NT2/D1 (cell line): ENCODE results near the gene ALOX15B.

ENCODE experiments used
- DNase-seq: peaks from one replicate; pipeline ENCODE4 v3.0.0-alpha.2; 2011; ENCODE audit warnings: low read depth, low spot score
- H3K27me3 ChIP-seq: 2 replicates; pipeline ENCODE4 v1.6.0; 2011; ENCODE audit warnings: mild to moderate bottlenecking; ENCODE audit not compliant: insufficient read length, insufficient read depth
- H3K36me3 ChIP-seq: 2 replicates; pipeline ENCODE4 v1.6.1; 2011; ENCODE audit warnings: mild to moderate bottlenecking, low read length, mixed read lengths; ENCODE audit not compliant: insufficient read depth, insufficient read length
- H3K4me1 ChIP-seq: 2 replicates; pipeline ENCODE4 v1.5.1; 2011; ENCODE audit not compliant: insufficient read depth, insufficient read length
- H3K4me3 ChIP-seq: 2 replicates; pipeline ENCODE4 v1.5.1; 2011; ENCODE audit warnings: low read depth; ENCODE audit not compliant: insufficient read length
- H3K9ac ChIP-seq: 2 replicates; pipeline ENCODE4 v1.6.0; 2011; ENCODE audit warnings: low read depth; ENCODE audit not compliant: insufficient read length
- H3K9me3 ChIP-seq: 2 replicates; pipeline ENCODE4 v1.5.1; 2011; ENCODE audit warnings: mild to moderate bottlenecking, low read length; ENCODE audit not compliant: insufficient read depth
- SUZ12 ChIP-seq: IDR thresholded peaks from 2 replicates; pipeline ENCODE4 v1.6.1; 2011; ENCODE audit not compliant: insufficient read length, insufficient read depth; ENCODE audit errors: extremely low read depth
- YY1 ChIP-seq: IDR thresholded peaks from 2 replicates; pipeline ENCODE4 v1.6.1; 2011; ENCODE audit not compliant: insufficient read length, insufficient read depth
- ZNF274 ChIP-seq: IDR thresholded peaks from 2 replicates; pipeline ENCODE4 v1.6.1; 2011; ENCODE audit warnings: mild to moderate bottlenecking, low read depth, low read length

The ALOX15B gene

DNA sequence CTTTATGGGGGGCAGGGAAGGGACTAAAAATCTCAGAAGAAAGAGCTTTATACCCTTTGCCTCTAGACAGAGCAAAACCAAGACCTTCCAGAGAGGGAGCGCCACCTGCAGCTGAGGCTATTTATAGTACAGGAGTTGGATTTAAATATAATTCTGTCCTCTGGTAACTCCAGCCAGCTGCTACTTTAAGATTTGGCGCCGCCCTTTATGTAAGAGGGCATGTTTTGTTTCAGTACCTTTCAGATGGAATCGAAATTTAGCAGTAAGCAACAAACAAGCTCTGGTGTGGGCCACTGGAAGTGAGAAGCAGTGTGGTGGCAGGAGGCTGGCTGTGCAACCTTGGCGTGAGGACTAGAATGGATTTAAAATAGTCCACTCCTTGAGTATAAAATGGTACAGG lies 41.7 kb upstream of the ALOX15B start:
- H3K36me3 ChIP-seq = no peaks in the 10 kb centered on the region
- DNase-seq = no peak
- H3K27me3 ChIP-seq = no peaks in the 10 kb centered on the region
- no peaks in the 10 kb centered on the region; the same call in 1 of the 2 replicates for H3K9me3 ChIP-seq
- no peak for TF ChIP-seq SUZ12
- TF ChIP-seq YY1 = no peak
- no peak for TF ChIP-seq ZNF274
- no peak overlapping the region for H3K9ac ChIP-seq
- no peaks in the 10 kb centered on the region for H3K4me1 ChIP-seq
- H3K4me3 ChIP-seq = no peak overlapping the region

DNA sequence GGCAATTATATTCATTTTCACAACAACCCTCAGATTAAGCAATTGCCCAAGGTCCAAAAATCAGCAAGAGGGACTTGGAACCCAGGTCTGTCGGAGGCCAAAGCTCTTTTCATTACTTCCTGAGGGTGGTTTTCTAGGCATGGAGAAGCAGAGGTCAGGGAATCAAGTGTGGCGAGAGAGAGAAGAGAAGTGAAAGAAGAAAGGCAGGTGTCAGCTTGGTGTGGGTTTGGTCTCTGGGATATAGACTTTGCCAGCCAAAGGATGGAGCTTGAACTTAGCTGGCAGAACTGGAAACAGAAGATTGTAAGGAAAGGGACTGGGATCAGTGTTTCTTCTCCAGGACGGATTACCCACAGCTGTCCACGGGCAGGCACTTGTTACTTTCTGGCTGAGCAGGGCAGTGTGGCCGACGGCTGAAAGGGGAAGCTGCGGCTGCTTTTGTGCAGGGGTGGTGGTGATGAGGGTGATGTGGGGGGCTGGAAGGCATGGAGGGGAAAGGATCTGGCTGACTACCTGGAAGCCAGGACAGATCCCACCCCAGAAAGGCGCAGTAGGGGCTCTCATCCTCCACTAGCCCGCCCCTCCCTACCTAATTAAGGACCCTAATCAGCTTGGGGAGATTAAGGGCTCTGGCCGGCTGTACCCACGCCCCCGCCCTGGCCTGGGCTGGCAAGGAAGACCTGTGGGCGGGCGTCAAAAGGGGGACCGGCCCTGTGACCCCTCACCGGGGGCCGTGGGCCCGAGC lies 36.7 kb upstream of the ALOX15B start, which contains the start of gene GUCY2D:
Gene GUCY2D (plus strand): TSS at position 640 of the 745 bp plus-strand sequence. CDS start 433 bp downstream, outside the sequence.
- no peak for DNase-seq
- no peak within 1 kb of the TSS for H3K9ac ChIP-seq
- no peaks in the 10 kb centered on the region; the same call in 1 of the 2 replicates for H3K9me3 ChIP-seq
- no peak within 1 kb of the TSS for H3K4me3 ChIP-seq
- no peaks in the 10 kb centered on the region for H3K4me1 ChIP-seq
- H3K27me3 ChIP-seq = no peaks in the 10 kb centered on the region
- TF ChIP-seq SUZ12 (no peak), ZNF274 (no peak), YY1 (no peak)
- no peaks in the 10 kb centered on the region for H3K36me3 ChIP-seq

DNA sequence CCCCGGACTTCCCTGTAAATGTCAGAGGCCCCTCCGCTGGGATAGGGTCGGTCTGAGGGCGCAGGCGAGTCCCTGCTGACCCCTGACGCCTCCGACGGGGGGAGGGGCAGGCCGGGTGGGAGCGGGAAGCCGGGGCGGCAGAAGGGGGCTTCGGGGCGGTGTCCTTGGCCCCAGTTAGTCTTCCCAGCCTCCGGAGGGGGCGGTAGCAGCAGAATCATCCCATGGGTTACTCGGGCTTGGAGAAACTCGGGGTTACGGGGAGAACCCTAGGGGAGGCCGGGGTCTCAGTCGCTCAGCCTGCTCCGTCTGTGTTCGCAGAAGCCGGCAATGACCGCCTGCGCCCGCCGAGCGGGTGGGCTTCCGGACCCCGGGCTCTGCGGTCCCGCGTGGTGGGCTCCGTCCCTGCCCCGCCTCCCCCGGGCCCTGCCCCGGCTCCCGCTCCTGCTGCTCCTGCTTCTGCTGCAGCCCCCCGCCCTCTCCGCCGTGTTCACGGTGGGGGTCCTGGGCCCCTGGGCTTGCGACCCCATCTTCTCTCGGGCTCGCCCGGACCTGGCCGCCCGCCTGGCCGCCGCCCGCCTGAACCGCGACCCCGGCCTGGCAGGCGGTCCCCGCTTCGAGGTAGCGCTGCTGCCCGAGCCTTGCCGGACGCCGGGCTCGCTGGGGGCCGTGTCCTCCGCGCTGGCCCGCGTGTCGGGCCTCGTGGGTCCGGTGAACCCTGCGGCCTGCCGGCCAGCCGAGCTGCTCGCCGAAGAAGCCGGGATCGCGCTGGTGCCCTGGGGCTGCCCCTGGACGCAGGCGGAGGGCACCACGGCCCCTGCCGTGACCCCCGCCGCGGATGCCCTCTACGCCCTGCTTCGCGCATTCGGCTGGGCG lies 35.9 kb upstream of the ALOX15B start:
- Histone ChIP-seq H3K4me3 (no peak overlapping the region), H3K4me1 (no peaks in the 10 kb centered on the region), H3K9me3 (no peaks in the 10 kb centered on the region; the same call in 1 of the 2 replicates), H3K27me3 (no peaks in the 10 kb centered on the region), H3K36me3 (no peaks in the 10 kb centered on the region), H3K9ac (no peak overlapping the region)
- no peak for DNase-seq
- no peak for TF ChIP-seq YY1
- no peak for TF ChIP-seq SUZ12

DNA sequence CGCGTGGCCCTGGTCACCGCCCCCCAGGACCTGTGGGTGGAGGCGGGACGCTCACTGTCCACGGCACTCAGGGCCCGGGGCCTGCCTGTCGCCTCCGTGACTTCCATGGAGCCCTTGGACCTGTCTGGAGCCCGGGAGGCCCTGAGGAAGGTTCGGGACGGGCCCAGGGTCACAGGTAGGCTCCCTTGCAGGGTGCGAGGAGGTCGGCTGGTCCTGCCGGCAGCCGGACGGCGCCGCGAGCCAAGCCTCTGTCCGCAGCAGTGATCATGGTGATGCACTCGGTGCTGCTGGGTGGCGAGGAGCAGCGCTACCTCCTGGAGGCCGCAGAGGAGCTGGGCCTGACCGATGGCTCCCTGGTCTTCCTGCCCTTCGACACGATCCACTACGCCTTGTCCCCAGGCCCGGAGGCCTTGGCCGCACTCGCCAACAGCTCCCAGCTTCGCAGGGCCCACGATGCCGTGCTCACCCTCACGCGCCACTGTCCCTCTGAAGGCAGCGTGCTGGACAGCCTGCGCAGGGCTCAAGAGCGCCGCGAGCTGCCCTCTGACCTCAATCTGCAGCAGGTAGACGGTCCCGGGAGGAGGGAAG lies 35.2 kb upstream of the ALOX15B start:
- no peaks in the 10 kb centered on the region for H3K27me3 ChIP-seq
- no peaks in the 10 kb centered on the region for H3K36me3 ChIP-seq
- no peak overlapping the region for H3K9ac ChIP-seq
- no peak for DNase-seq
- H3K9me3 ChIP-seq = no peaks in the 10 kb centered on the region; the same call in 1 of the 2 replicates
- no peak for TF ChIP-seq YY1
- no peak for TF ChIP-seq SUZ12
- TF ChIP-seq ZNF274 = no peak
- no peaks in the 10 kb centered on the region for H3K4me1 ChIP-seq
- H3K4me3 ChIP-seq = no peak overlapping the region

DNA sequence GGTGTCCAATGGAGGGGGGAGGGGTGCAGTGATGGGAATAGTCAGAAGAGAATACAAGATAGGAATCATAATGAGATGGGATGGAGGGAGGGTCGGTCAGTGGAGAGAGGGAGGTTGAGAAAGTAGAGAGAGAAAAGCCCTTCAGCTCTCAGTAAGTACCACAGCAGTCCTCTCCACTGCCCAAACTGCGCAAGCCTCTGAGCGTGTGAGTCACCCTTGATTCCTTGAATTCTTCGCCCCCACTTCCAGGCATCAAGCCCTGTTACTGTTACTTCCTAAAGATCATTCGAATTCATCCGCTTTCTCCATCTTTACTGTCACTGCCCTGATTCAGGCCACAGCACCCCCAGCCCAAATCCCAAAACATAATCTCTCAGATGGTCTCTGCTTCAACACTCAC lies 34.0 kb upstream of the ALOX15B start:
- H3K4me3 ChIP-seq = no peak overlapping the region
- no peaks in the 10 kb centered on the region for H3K27me3 ChIP-seq
- TF ChIP-seq ZNF274 (no peak), SUZ12 (no peak), YY1 (no peak)

DNA sequence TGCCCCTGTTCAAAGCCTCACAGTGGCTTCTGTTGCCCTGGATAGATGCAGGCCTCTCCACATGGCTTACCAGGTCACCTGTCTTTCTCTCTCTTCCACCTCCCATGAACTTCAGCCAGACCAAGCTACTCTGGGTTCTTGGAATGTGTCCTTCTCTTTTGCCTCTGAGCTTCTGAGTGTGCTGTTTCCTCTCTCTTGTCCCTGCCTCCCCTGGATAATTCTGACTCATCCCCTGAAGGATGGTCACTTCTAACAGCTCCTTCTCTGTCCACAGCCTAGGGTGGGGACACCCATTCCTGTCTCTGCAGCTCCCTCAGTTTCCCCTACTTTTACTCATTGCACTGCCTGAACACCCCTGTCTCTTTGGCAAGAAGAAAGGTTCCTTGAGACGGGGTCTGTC lies 33.5 kb upstream of the ALOX15B start:
- H3K9me3 ChIP-seq = no peaks in the 10 kb centered on the region; the same call in 1 of the 2 replicates
- TF ChIP-seq ZNF274 = no peak
- no peak for TF ChIP-seq SUZ12
- no peak for TF ChIP-seq YY1
- DNase-seq = no peak
- H3K4me1 ChIP-seq = no peaks in the 10 kb centered on the region
- H3K27me3 ChIP-seq = no peaks in the 10 kb centered on the region
- H3K9ac ChIP-seq = no peak overlapping the region
- no peaks in the 10 kb centered on the region for H3K36me3 ChIP-seq
- H3K4me3 ChIP-seq = no peak overlapping the region

More for the DNA sequence above, 34.0 kb upstream of the ALOX15B start:
- DNase-seq = no peak
- no peaks in the 10 kb centered on the region for H3K36me3 ChIP-seq
- no peak overlapping the region for H3K9ac ChIP-seq
- H3K4me1 ChIP-seq = no peaks in the 10 kb centered on the region
- H3K9me3 ChIP-seq = no peaks in the 10 kb centered on the region; the same call in 1 of the 2 replicates

DNA sequence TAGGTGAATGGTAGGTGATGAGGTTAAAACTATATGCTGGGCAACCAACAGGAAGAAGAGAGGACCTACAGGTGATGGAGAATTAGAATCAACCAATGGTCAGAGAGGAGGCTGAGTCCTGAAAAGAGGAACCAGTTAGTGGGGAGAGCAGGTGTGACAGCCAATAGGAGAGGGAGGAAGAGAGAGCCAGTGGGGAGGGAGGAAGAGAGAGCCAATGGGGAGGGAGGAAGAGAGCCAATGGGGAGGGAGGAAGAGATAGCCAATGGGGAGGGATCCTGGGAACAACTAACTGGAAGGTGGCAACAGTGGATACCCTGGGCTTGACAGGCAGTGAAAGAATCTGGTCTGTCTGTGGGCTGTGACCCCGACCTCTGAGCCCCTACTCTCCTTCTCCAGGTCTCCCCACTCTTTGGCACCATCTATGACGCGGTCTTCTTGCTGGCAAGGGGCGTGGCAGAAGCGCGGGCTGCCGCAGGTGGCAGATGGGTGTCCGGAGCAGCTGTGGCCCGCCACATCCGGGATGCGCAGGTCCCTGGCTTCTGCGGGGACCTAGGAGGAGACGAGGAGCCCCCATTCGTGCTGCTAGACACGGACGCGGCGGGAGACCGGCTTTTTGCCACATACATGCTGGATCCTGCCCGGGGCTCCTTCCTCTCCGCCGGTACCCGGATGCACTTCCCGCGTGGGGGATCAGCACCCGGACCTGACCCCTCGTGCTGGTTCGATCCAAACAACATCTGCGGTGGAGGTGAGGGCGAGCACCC lies 32.7 kb upstream of the ALOX15B start:
- no peak for DNase-seq
- Histone ChIP-seq H3K9me3 (no peaks in the 10 kb centered on the region; the same call in 1 of the 2 replicates), H3K4me1 (no peaks in the 10 kb centered on the region), H3K9ac (no peak overlapping the region), H3K4me3 (no peak overlapping the region), H3K27me3 (no peaks in the 10 kb centered on the region), H3K36me3 (no peaks in the 10 kb centered on the region)
- no peak for TF ChIP-seq ZNF274
- TF ChIP-seq SUZ12 = no peak
- TF ChIP-seq YY1 = no peak
